DOHH2 (cell line): Measurements from ENCODE around the gene AP2M1.
A peak's percentile ranks its signal among the peaks of the same experiment; 100 is the strongest.

ENCODE experiments used
- H3F3A ChIP-seq: fragments of 200-600 bp; sonication (generic), shearing (Covaris generic); 2 replicates; pipeline ENCODE4 v1.6.0; 2016; ENCODE audit warnings: antibody characterized with exemption, mild to moderate bottlenecking; ENCODE audit not compliant: control insufficient read depth, insufficient read depth
- H3K27ac ChIP-seq: fragments of 200-600 bp; sonication (generic); 2 replicates; pipeline ENCODE4 v1.5.1; 2014; ENCODE audit warnings: low read depth, mild to moderate bottlenecking, low read length, moderate library complexity
- H3K27me3 ChIP-seq: fragments of 200-600 bp; sonication (generic); 2 replicates; pipeline ENCODE4 v1.6.1; 2014; ENCODE audit warnings: mild to moderate bottlenecking, low read length, mixed read lengths; ENCODE audit not compliant: control insufficient read depth
- H3K36me3 ChIP-seq: fragments of 200-600 bp; sonication (generic); 2 replicates; pipeline ENCODE4 v1.6.1; 2014; ENCODE audit warnings: mild to moderate bottlenecking, low read length, moderate library complexity, mixed read lengths; ENCODE audit not compliant: control insufficient read depth
- H3K4me1 ChIP-seq: fragments of 200-600 bp; sonication (generic); 2 replicates; pipeline ENCODE4 v1.6.1; 2014; ENCODE audit warnings: mild to moderate bottlenecking, low read length, mixed read lengths; ENCODE audit not compliant: control insufficient read depth
- H3K4me2 ChIP-seq: fragments of 200-600 bp; sonication (generic); 2 replicates; pipeline ENCODE4 v1.6.0; 2014; ENCODE audit warnings: mild to moderate bottlenecking, low read length, moderate library complexity
- H3K4me3 ChIP-seq: fragments of 200-600 bp; sonication (generic); 2 replicates; pipeline ENCODE4 v1.5.1; 2014; ENCODE audit warnings: mild to moderate bottlenecking, low read length, mixed read lengths
- H3K79me2 ChIP-seq: fragments of 200-600 bp; sonication (generic); 2 replicates; pipeline ENCODE4 v1.6.1; 2014; ENCODE audit warnings: mild to moderate bottlenecking, low read length, mixed read lengths; ENCODE audit not compliant: control insufficient read depth
- H3K9me2 ChIP-seq: fragments of 200-600 bp; sonication (generic); replicated peaks from 2 replicates; pipeline ENCODE4 v1.6.1; 2014; ENCODE audit warnings: mild to moderate bottlenecking, low read length, mixed read lengths; ENCODE audit not compliant: control insufficient read depth
- H3K9me3 ChIP-seq: fragments of 200-600 bp; sonication (generic); 2 replicates; pipeline ENCODE4 v1.6.1; 2014; ENCODE audit warnings: antibody characterized with exemption, low read length, mixed read lengths; ENCODE audit not compliant: control insufficient read depth, insufficient read depth
- H4K20me1 ChIP-seq: fragments of 200-600 bp; sonication (generic); 2 replicates; pipeline ENCODE4 v1.6.0; 2014; ENCODE audit warnings: low read depth, mild to moderate bottlenecking, antibody characterized with exemption, low read length, moderate library complexity; ENCODE audit not compliant: control insufficient read depth, insufficient read depth
- EZH2phosphoT487 ChIP-seq: fragments of 200-600 bp; sonication (generic); IDR thresholded peaks from 2 replicates; pipeline ENCODE4 v1.6.1; 2017; ENCODE audit warnings: borderline replicate concordance, mild to moderate bottlenecking, antibody characterized with exemption, low read length, moderate library complexity, mixed read lengths
- TF ChIP-seq, protein P1 (sequence below): fragments of 200-600 bp; sonication (generic); IDR thresholded peaks from one replicate; pipeline ENCODE4 v1.5.1; 2014; ENCODE audit warnings: antibody characterized with exemption, mild to moderate bottlenecking, low read depth, low read length; ENCODE audit not compliant: poor library complexity, severe bottlenecking

The AP2M1 gene

GRCh38 chr3:184223946-184224345 is 49.3 kb downstream of the AP2M1 start:
- H3K27ac ChIP-seq: no peak overlapping the region
- H3K36me3 ChIP-seq: no peaks in the 10 kb centered on the region
- no peaks in the 10 kb centered on the region; the same call in 1 of the 2 replicates for H3K4me1 ChIP-seq
- no peaks in the 10 kb centered on the region for H3F3A ChIP-seq
- H3K9me3 ChIP-seq: no peaks in the 10 kb centered on the region
- H3K79me2 ChIP-seq: no peaks in the 10 kb centered on the region
- H4K20me1 ChIP-seq: 0 out of 2 replicates have a peak, but pooled peaks cover 6% of the 10 kb centered on the region
- no peak for TF ChIP-seq EZH2phosphoT487
- TF ChIP-seq, protein P1, sequence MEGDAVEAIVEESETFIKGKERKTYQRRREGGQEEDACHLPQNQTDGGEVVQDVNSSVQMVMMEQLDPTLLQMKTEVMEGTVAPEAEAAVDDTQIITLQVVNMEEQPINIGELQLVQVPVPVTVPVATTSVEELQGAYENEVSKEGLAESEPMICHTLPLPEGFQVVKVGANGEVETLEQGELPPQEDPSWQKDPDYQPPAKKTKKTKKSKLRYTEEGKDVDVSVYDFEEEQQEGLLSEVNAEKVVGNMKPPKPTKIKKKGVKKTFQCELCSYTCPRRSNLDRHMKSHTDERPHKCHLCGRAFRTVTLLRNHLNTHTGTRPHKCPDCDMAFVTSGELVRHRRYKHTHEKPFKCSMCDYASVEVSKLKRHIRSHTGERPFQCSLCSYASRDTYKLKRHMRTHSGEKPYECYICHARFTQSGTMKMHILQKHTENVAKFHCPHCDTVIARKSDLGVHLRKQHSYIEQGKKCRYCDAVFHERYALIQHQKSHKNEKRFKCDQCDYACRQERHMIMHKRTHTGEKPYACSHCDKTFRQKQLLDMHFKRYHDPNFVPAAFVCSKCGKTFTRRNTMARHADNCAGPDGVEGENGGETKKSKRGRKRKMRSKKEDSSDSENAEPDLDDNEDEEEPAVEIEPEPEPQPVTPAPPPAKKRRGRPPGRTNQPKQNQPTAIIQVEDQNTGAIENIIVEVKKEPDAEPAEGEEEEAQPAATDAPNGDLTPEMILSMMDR: no peak
- H3K4me2 ChIP-seq: no peak overlapping the region
- H3K9me2 ChIP-seq: no peaks in the 10 kb centered on the region
- no peak overlapping the region for H3K4me3 ChIP-seq
- peaks cover 21% of the 10 kb centered on the region for H3K27me3 ChIP-seq

DNA sequence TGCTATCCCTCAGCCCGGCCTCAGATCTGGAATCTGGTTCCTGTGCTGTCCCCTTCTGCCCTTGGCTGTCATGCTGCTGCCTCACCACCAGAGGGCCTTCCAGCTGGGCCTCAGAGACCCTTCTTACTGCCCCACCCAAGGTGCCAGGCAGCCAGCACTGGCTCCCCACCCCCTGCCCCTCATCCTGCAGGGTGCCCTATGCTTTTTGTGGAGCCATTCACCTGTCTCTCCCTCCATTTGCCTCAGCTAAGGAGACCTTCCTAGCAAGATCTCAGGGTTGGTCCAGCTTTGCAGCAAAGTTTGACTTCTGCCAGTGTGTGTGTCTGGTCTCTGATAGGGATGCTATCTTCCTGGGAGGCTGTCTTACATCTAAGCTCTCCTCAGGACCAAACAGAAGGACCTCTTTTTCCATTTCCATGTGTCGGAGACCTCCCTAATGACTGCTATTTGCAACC is 52.9 kb downstream of the AP2M1 start:
- H4K20me1 ChIP-seq: 0 out of 2 replicates have a peak, but pooled peaks cover 6% of the 10 kb centered on the region
- no peak overlapping the region for H3K27ac ChIP-seq
- peaks cover 24% of the 10 kb centered on the region for H3K4me1 ChIP-seq
- H3K79me2 ChIP-seq: no peaks in the 10 kb centered on the region
- no peaks in the 10 kb centered on the region for H3K9me3 ChIP-seq
- no peak for TF ChIP-seq EZH2phosphoT487
- TF ChIP-seq, protein P1: peak; percentile 83
- H3K27me3 ChIP-seq: peaks cover 57% of the 10 kb centered on the region
- no peaks in the 10 kb centered on the region for H3K36me3 ChIP-seq
- no peak overlapping the region for H3K4me3 ChIP-seq
- H3F3A ChIP-seq: 0 out of 2 replicates have a peak, but pooled peaks cover 3% of the 10 kb centered on the region
- no peak overlapping the region for H3K4me2 ChIP-seq
- no peaks in the 10 kb centered on the region for H3K9me2 ChIP-seq

GRCh38 chr3:184228376-184229137 is 53.9 kb downstream of the AP2M1 start:
- H3K9me2 ChIP-seq: no peaks in the 10 kb centered on the region
- H3K79me2 ChIP-seq: no peaks in the 10 kb centered on the region
- H3K4me1 ChIP-seq: peaks cover 24% of the 10 kb centered on the region
- H3F3A ChIP-seq: 0 out of 2 replicates have a peak, but pooled peaks cover 3% of the 10 kb centered on the region
- H3K27ac ChIP-seq: no peak overlapping the region
- TF ChIP-seq, protein P1: no peak
- TF ChIP-seq EZH2phosphoT487: no peak
- H3K27me3 ChIP-seq: peaks cover 59% of the 10 kb centered on the region
- H4K20me1 ChIP-seq: 0 out of 2 replicates have a peak, but pooled peaks cover 6% of the 10 kb centered on the region
- no peak overlapping the region; the same call in 1 of the 2 replicates for H3K4me3 ChIP-seq
- peak overlapping the region; percentile 74 for H3K4me2 ChIP-seq
- H3K9me3 ChIP-seq: no peaks in the 10 kb centered on the region
- no peaks in the 10 kb centered on the region for H3K36me3 ChIP-seq
